Measurements from ENCODE around the gene ARVCF.

GRCh38 chr22:19928207-19928606, 88.4 kb downstream of the ARVCF start:
- no peak for TF ChIP-seq ZNF513 (tag by site-specific recombination; IDR thresholded peaks at IDR 0.05)
- TF ChIP-seq ZNF221 (tag by site-specific recombination; IDR thresholded peaks at IDR 0.05; ENCODE audit: borderline replicate concordance), result no peak
- TF ChIP-seq ZNF175 (tag by site-specific recombination; IDR thresholded peaks at IDR 0.05), result no peak
- no peak for TF ChIP-seq ZNF624 (tag by site-specific recombination; IDR thresholded peaks at IDR 0.05)
- no peak for TF ChIP-seq ZNF121 (tag by site-specific recombination; IDR thresholded peaks at IDR 0.05)
- no peak for TF ChIP-seq ZNF747 (tag by site-specific recombination; IDR thresholded peaks at IDR 0.05)
- TF ChIP-seq ATF2 (tag by site-specific recombination; IDR thresholded peaks at IDR 0.05; ENCODE audit: low read depth), result no peak
- TF ChIP-seq ZNF488 (tag by site-specific recombination; IDR thresholded peaks at IDR 0.05), result no peak
- no peak for TF ChIP-seq ZNF184 (tag by site-specific recombination; IDR thresholded peaks at IDR 0.05)
- TF ChIP-seq CTCF (tag by site-specific recombination; IDR thresholded peaks at IDR 0.05), result no peak
- no peak for TF ChIP-seq ZFP3 (tag by site-specific recombination; IDR thresholded peaks at IDR 0.05; ENCODE audit: low read depth)
- no peak for TF ChIP-seq REST (tag by site-specific recombination; IDR thresholded peaks at IDR 0.05)
